Right forelimb (tissue), 1 donor: ENCODE results near the gene KCNJ15.
"Not testable (repeated sequence)": the region's sequence is repeated elsewhere in the genome, so short reads cannot be mapped to it uniquely, and the experiment has no call there.

Experiments used
- DNase-seq: peaks from one replicate; pipeline ENCODE4 v3.0.0-alpha.2; 2018

The KCNJ15 gene

GRCh38 chr21:38256599-38257302 lies at the start of gene KCNJ15:
Gene KCNJ15, plus strand, starts transcription at chr21:38256991. Its CDS starts 42,271 bp downstream, at chr21:38299262.
- no peak for DNase-seq

GRCh38 chr21:38208118-38208517 lies 48.7 kb upstream of the KCNJ15 start:
- DNase-seq, result no peak

- no peak for DNase-seq
These were observed 45.5 kb upstream of the KCNJ15 start for GRCh38 chr21:38211321-38211720.

- DNase-seq, result no peak
These were observed 44.1 kb upstream of the KCNJ15 start for GRCh38 chr21:38212706-38213105.

GRCh38 chr21:38219049-38219628 lies 37.7 kb upstream of the KCNJ15 start:
- no peak for DNase-seq

- no peak for DNase-seq
These were observed 36.5 kb upstream of the KCNJ15 start for GRCh38 chr21:38220270-38220737.

- no peak for DNase-seq
These were observed 35.2 kb upstream of the KCNJ15 start for GRCh38 chr21:38221594-38221993.

- DNase-seq, result no peak
These were observed 32.8 kb upstream of the KCNJ15 start for GRCh38 chr21:38223893-38224540.

GRCh38 chr21:38227401-38227800 lies 29.4 kb upstream of the KCNJ15 start:
- no peak for DNase-seq

- no peak for DNase-seq
These were observed 28.7 kb upstream of the KCNJ15 start for GRCh38 chr21:38228115-38228514.

- DNase-seq, result no peak
These were observed 28.3 kb upstream of the KCNJ15 start for GRCh38 chr21:38228537-38228936.

- DNase-seq, result no peak
These were observed 27.4 kb upstream of the KCNJ15 start for GRCh38 chr21:38229260-38229877.

GRCh38 chr21:38234395-38235142 lies 22.2 kb upstream of the KCNJ15 start:
- no peak for DNase-seq

- DNase-seq, result not testable (repeated sequence)
These were observed 21.5 kb upstream of the KCNJ15 start for GRCh38 chr21:38235251-38235650.

- DNase-seq, result no peak
These were observed 20.6 kb upstream of the KCNJ15 start for GRCh38 chr21:38236232-38236631.

GRCh38 chr21:38239672-38240071 lies 17.1 kb upstream of the KCNJ15 start:
- DNase-seq, result no peak

GRCh38 chr21:38240129-38240528 lies 16.7 kb upstream of the KCNJ15 start:
- DNase-seq, result no peak

- DNase-seq, result peak; percentile 57
These were observed 15.6 kb upstream of the KCNJ15 start for GRCh38 chr21:38241029-38241740.

- no peak for DNase-seq
These were observed 14.7 kb upstream of the KCNJ15 start for GRCh38 chr21:38242061-38242460.

GRCh38 chr21:38243732-38244406 lies 12.9 kb upstream of the KCNJ15 start:
- no peak for DNase-seq

- DNase-seq, result no peak
These were observed 12.4 kb upstream of the KCNJ15 start for GRCh38 chr21:38244407-38244787.
